ENCODE data around the gene BPIFB4. TPM values are rescaled to one million over a fixed set of nuclear protein-coding genes. Genes with fewer than 3 reads are reported as not detected.
"Not testable (repeated sequence)": the region's sequence is repeated elsewhere in the genome, so short reads cannot be mapped to it uniquely, and the experiment has no call there.

The BPIFB4 gene
- total and polyA plus RNA-seq, 2 donors (not counting 1 experiment from before 2014, with no cell fraction given): not detected

DNA sequence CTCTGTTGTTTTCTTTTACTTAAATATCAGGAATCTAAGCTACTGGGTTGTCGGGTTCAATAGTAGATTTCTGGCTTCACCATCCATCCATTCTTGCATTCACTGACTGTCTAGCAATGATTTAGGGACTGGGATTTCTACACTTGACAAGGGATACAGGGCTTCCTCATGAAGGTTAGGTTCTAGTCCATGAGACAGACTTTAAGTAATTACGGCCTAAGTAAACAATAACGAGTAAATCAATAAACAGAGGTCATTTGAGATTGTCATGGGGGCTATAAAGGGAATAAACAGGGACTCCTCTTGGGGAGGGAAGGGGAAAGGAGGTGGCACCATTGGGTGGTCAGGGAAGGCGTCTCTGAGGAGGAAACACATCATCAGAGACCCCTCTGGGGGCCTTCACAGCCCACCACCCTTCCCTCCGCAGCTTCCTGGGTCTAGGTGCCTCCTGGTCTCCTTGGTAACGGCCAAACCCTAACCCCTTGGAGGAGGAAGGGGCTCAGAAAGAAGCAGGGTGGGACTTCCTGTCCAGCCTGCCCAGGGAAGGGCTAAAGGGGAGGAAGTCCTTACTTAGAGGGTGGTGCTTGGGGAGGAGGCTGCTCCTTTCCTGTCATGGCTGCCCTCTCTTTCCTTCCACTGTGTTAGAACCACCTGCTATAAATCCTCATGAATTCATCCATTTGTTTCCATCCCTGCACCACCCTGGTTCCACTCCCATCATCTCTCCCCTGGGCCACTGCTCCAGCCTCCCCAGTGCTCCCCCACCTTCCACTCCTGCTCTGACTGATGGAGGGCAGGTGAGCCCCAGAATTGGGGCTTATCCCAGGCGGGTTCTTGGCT lies 33.3 kb downstream of the BPIFB4 start:
- Histone ChIP-seq H3K27me3 (ENCODE audit: control insufficient read depth, insufficient read depth, low read length) (no peaks in the 10 kb centered on the region), H3K4me1 (ENCODE audit: control insufficient read depth, extremely low read depth, insufficient read depth, low read length) (no peaks in the 10 kb centered on the region), H3K9me3 (ENCODE audit: control insufficient read depth, insufficient read depth, low read depth, low read length) (no peaks in the 10 kb centered on the region), H3K36me3 (ENCODE audit: control insufficient read depth, insufficient read depth, low read length) (no peaks in the 10 kb centered on the region), H3K4me3 (replicated peaks in 1 of 4; ENCODE audit: control extremely low read depth in 1 of 4, insufficient read depth in 1 of 4, low read depth in 3 of 4, low read length in 4 of 4) (no peak overlapping the region), H3K27ac (ENCODE audit: insufficient read depth, low read length) (no peak overlapping the region), H3K9ac (ENCODE audit: insufficient read depth, low read length) (no peak overlapping the region), H3K79me2 (ENCODE audit: control insufficient read depth, insufficient read depth, low read length) (no peaks in the 10 kb centered on the region), H2AFZ (ENCODE audit: low read length) (no peak overlapping the region), H4K20me1 (ENCODE audit: control insufficient read depth, extremely low read depth, insufficient read depth, low read length) (no peaks in the 10 kb centered on the region), H3K4me2 (ENCODE audit: extremely low read depth, insufficient read depth, low read length) (no peak overlapping the region)
- DNase-seq (ENCODE audit: low read depth in 2 of 2): no peak
- TF ChIP-seq, protein P1, sequence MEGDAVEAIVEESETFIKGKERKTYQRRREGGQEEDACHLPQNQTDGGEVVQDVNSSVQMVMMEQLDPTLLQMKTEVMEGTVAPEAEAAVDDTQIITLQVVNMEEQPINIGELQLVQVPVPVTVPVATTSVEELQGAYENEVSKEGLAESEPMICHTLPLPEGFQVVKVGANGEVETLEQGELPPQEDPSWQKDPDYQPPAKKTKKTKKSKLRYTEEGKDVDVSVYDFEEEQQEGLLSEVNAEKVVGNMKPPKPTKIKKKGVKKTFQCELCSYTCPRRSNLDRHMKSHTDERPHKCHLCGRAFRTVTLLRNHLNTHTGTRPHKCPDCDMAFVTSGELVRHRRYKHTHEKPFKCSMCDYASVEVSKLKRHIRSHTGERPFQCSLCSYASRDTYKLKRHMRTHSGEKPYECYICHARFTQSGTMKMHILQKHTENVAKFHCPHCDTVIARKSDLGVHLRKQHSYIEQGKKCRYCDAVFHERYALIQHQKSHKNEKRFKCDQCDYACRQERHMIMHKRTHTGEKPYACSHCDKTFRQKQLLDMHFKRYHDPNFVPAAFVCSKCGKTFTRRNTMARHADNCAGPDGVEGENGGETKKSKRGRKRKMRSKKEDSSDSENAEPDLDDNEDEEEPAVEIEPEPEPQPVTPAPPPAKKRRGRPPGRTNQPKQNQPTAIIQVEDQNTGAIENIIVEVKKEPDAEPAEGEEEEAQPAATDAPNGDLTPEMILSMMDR (conservative IDR thresholded peaks at IDR 0.05 in 1 of 2, IDR thresholded peaks at IDR 0.05 in 1 of 2; ENCODE audit: low read depth in 1 of 2, low read length in 2 of 2): no peak
- TF ChIP-seq EZH2 (IDR thresholded peaks at IDR 0.05; ENCODE audit: low read length, missing control alignments): no peak

DNA sequence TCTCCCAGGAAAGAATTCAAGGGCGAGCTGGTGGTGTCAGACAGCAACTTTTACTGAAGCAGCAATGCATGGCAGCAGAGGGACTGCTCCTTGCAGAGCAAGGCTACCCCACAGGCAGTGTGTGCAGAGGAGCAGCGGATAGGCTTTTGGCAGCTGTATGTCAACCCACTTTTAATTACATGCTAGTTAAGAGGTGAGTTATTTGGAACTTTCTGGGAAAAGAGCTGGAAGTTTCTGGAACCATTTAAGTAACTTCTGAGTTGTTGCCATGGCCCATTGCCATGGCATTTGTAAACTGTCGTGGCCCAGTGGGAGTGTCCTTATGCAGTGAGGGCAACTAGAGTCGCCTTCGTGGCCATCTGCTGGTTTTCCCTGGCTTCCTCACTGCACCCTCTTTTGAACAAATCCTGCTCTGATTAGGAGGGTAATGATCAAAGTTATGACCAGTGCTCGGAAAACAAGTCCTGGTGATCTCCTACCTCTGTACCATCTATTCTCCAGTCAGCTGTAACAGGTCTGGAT lies 34.0 kb downstream of the BPIFB4 start:
- TF ChIP-seq, protein P1 (conservative IDR thresholded peaks at IDR 0.05 in 1 of 2, IDR thresholded peaks at IDR 0.05 in 1 of 2; ENCODE audit: low read depth in 1 of 2, low read length in 2 of 2): no peak
- TF ChIP-seq EZH2 (IDR thresholded peaks at IDR 0.05; ENCODE audit: low read length, missing control alignments): no peak

DNA sequence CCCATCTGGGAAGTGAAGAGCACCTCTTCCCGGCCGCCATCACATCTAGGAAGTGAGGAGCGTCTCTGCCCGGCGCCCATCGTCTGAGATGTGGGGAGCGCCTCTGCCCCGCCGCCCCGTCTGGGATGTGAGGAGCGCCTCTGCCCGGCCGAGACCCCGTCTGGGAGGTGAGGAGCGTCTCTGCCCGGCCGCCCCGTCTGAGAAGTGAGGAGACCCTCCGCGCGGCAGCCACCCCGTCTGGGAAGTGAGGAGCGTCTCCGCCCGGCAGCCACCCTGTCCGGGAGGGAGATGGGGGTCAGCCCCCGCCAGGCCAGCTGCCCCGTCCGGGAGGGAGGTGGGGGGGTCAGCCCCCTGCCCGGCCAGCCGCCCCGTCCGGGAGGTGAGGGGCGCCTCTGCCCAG lies 36.1 kb downstream of the BPIFB4 start:
- not testable (repeated sequence) for H2AFZ ChIP-seq (ENCODE audit: low read length); H3K9me3 ChIP-seq (ENCODE audit: control insufficient read depth, insufficient read depth, low read depth, low read length); DNase-seq (ENCODE audit: low read depth in 2 of 2); H3K9ac ChIP-seq (ENCODE audit: insufficient read depth, low read length); H3K27me3 ChIP-seq (ENCODE audit: control insufficient read depth, insufficient read depth, low read length); H3K79me2 ChIP-seq (ENCODE audit: control insufficient read depth, insufficient read depth, low read length); H3K36me3 ChIP-seq (ENCODE audit: control insufficient read depth, insufficient read depth, low read length); H3K27ac ChIP-seq (ENCODE audit: insufficient read depth, low read length); H4K20me1 ChIP-seq (ENCODE audit: control insufficient read depth, extremely low read depth, insufficient read depth, low read length); H3K4me2 ChIP-seq (ENCODE audit: extremely low read depth, insufficient read depth, low read length); H3K4me1 ChIP-seq (ENCODE audit: control insufficient read depth, extremely low read depth, insufficient read depth, low read length); H3K4me3 ChIP-seq (replicated peaks in 1 of 4; ENCODE audit: control extremely low read depth in 1 of 4, insufficient read depth in 1 of 4, low read depth in 3 of 4, low read length in 4 of 4)

More for the DNA sequence above, 34.0 kb downstream of the BPIFB4 start:
- no peak for DNase-seq (ENCODE audit: low read depth in 2 of 2)
- H3K9ac ChIP-seq (ENCODE audit: insufficient read depth, low read length): no peak overlapping the region
- H3K9me3 ChIP-seq (ENCODE audit: control insufficient read depth, insufficient read depth, low read depth, low read length): no peaks in the 10 kb centered on the region
- H3K4me1 ChIP-seq (ENCODE audit: control insufficient read depth, extremely low read depth, insufficient read depth, low read length): no peaks in the 10 kb centered on the region
- no peaks in the 10 kb centered on the region for H3K36me3 ChIP-seq (ENCODE audit: control insufficient read depth, insufficient read depth, low read length)
- H2AFZ ChIP-seq (ENCODE audit: low read length): no peak overlapping the region
- no peaks in the 10 kb centered on the region for H4K20me1 ChIP-seq (ENCODE audit: control insufficient read depth, extremely low read depth, insufficient read depth, low read length)
- H3K27me3 ChIP-seq (ENCODE audit: control insufficient read depth, insufficient read depth, low read length): no peaks in the 10 kb centered on the region
- no peak overlapping the region for H3K4me3 ChIP-seq (replicated peaks in 1 of 4; ENCODE audit: control extremely low read depth in 1 of 4, insufficient read depth in 1 of 4, low read depth in 3 of 4, low read length in 4 of 4)
- no peak overlapping the region for H3K27ac ChIP-seq (ENCODE audit: insufficient read depth, low read length)
- H3K4me2 ChIP-seq (ENCODE audit: extremely low read depth, insufficient read depth, low read length): no peak overlapping the region
- no peaks in the 10 kb centered on the region for H3K79me2 ChIP-seq (ENCODE audit: control insufficient read depth, insufficient read depth, low read length)

Measured in fibroblast of lung (primary cell).